ENCODE measurements around the gene NT5DC2. TPM values are rescaled to one million over a fixed set of nuclear protein-coding genes. Genes with fewer than 3 reads are reported as not detected.

NT5DC2 gene
- total RNA-seq (2022) (212 and 214 TPM in 2 replicates), Bru-seq, nascent RNA (percentile 62 among the genes with signal in this experiment), BruChase-seq, experiment 1, labeled RNA remaining after a 2-hour chase (percentile 74 among the genes with signal in this experiment), BruChase-seq, experiment 2, labeled RNA remaining after a 6-hour chase (percentile 85 among the genes with signal in this experiment)
- long read RNA-seq, transcript NT5DC2-201 (14 exons, 2,047 nt): minor isoform, 10 of 419 reads
- long read RNA-seq, transcript NT5DC2-202 (14 exons, 1,795 nt): major isoform, 255 of 419 reads
- long read RNA-seq, partial matches to known transcripts: 88 of 419 reads
- long read RNA-seq, other reads (novel, unspliced or antisense): 61 of 419 reads

GRCh38 chr3:52533623-52534280 lies at the start of gene NT5DC2:
Gene NT5DC2 (minus strand): TSS chr3:52533857. CDS start chr3:52533737, 120 bp downstream.
- H3K4me1 Mint-ChIP-seq (ENCODE audit: low read depth, unreplicated experiment): peaks cover 25% of the 10 kb centered on the region
- H3K27ac Mint-ChIP-seq (ENCODE audit: unreplicated experiment): peak within 1 kb of the TSS; percentile 77
- Histone ChIP-seq H3K27me3 (replicated peaks; ENCODE audit: control insufficient read depth, insufficient read depth, low read length) (no peaks in the 10 kb centered on the region), H3K4me3 (ENCODE audit: low read depth, low read length) (peak within 1 kb of the TSS; percentile 95), H3K4me1 (peaks cover 28% of the 10 kb centered on the region; the same call in 1 of the 2 replicates), H3K36me3 (ENCODE audit: control insufficient read depth, insufficient read depth, low read length) (peaks cover 1% of the 10 kb centered on the region), H3K9me3 (no peaks in the 10 kb centered on the region)
- peak within 1 kb of the TSS; percentile 89 for H3K4me3 Mint-ChIP-seq (ENCODE audit: unreplicated experiment)
- intact Hi-C loops (cut with micrococcal nuclease; ENCODE audit: unreplicated experiment): loop anchor here (10.0 kb wide), 3 partner anchors 79 to 511 kb away; partner anchors contain the start of genes GNL3, NISCH, PBRM1 and SFMBT1
- TF ChIP-seq CTCF (IDR thresholded peaks at IDR 0.05; ENCODE audit: insufficient read depth in 1 of 2, low read depth in 1 of 2, low read length in 1 of 2, severe bottlenecking in 1 of 2, unreplicated experiment in 1 of 2): peak in 1 of 2 experiments; percentile 10
- no TSS peak for BruUV-seq (replicated peaks)
- CTCF ChIA-PET: no interaction called here
- POLR2A ChIA-PET: no interaction called here
- DNase-seq: peak; percentile 65 to 88
- no peaks in the 10 kb centered on the region for H3K9me3 Mint-ChIP-seq (ENCODE audit: unreplicated experiment)
- H3K27me3 Mint-ChIP-seq (ENCODE audit: insufficient read depth, unreplicated experiment): no peaks in the 10 kb centered on the region
- H3K36me3 Mint-ChIP-seq (ENCODE audit: insufficient read depth, unreplicated experiment): peaks cover 55% of the 10 kb centered on the region

- no peak for TF ChIP-seq CTCF (IDR thresholded peaks at IDR 0.05; ENCODE audit: insufficient read depth in 1 of 2, low read depth in 1 of 2, low read length in 1 of 2, severe bottlenecking in 1 of 2, unreplicated experiment in 1 of 2)
- POLR2A ChIA-PET: no interaction called here
Measured at GRCh38 chr3:52574056-52574965, 40.7 kb upstream of the NT5DC2 start.

GRCh38 chr3:52572221-52572620 lies 38.6 kb upstream of the NT5DC2 start:
- H3K9me3 Mint-ChIP-seq (ENCODE audit: unreplicated experiment): no peaks in the 10 kb centered on the region
- H3K36me3 ChIP-seq (ENCODE audit: control insufficient read depth, insufficient read depth, low read length): no peaks in the 10 kb centered on the region
- H3K4me1 Mint-ChIP-seq (ENCODE audit: low read depth, unreplicated experiment): no peaks in the 10 kb centered on the region
- no peak overlapping the region for H3K27ac Mint-ChIP-seq (ENCODE audit: unreplicated experiment)
- BruUV-seq (replicated peaks): no TSS peak
- H3K9me3 ChIP-seq: no peaks in the 10 kb centered on the region
- H3K36me3 Mint-ChIP-seq (ENCODE audit: insufficient read depth, unreplicated experiment): peaks cover 50% of the 10 kb centered on the region
- TF ChIP-seq CTCF (IDR thresholded peaks at IDR 0.05; ENCODE audit: insufficient read depth in 1 of 2, low read depth in 1 of 2, low read length in 1 of 2, severe bottlenecking in 1 of 2, unreplicated experiment in 1 of 2): no peak
- ChIA-PET POLR2A (no interaction called here), CTCF (no interaction called here)
- no peak overlapping the region for H3K4me3 ChIP-seq (ENCODE audit: low read depth, low read length)
- H3K4me1 ChIP-seq: no peaks in the 10 kb centered on the region
- no peaks in the 10 kb centered on the region for H3K27me3 Mint-ChIP-seq (ENCODE audit: insufficient read depth, unreplicated experiment)
- no peaks in the 10 kb centered on the region for H3K27me3 ChIP-seq (replicated peaks; ENCODE audit: control insufficient read depth, insufficient read depth, low read length)
- H3K4me3 Mint-ChIP-seq (ENCODE audit: unreplicated experiment): no peak overlapping the region
- intact Hi-C loops (cut with micrococcal nuclease; ENCODE audit: unreplicated experiment): no loop called here
- DNase-seq: no peak

More at GRCh38 chr3:52574056-52574965, 40.7 kb upstream of the NT5DC2 start:
- intact Hi-C loops (cut with micrococcal nuclease; ENCODE audit: unreplicated experiment): no loop called here
- no peaks in the 10 kb centered on the region for H3K27me3 Mint-ChIP-seq (ENCODE audit: insufficient read depth, unreplicated experiment)
- Histone ChIP-seq H3K4me1 (no peaks in the 10 kb centered on the region), H3K27me3 (replicated peaks; ENCODE audit: control insufficient read depth, insufficient read depth, low read length) (no peaks in the 10 kb centered on the region), H3K4me3 (ENCODE audit: low read depth, low read length) (no peak overlapping the region), H3K36me3 (ENCODE audit: control insufficient read depth, insufficient read depth, low read length) (no peaks in the 10 kb centered on the region), H3K9me3 (no peaks in the 10 kb centered on the region)
- no peaks in the 10 kb centered on the region for H3K9me3 Mint-ChIP-seq (ENCODE audit: unreplicated experiment)
- H3K4me3 Mint-ChIP-seq (ENCODE audit: unreplicated experiment): no peak overlapping the region
- CTCF ChIA-PET: no interaction called here
- no peaks in the 10 kb centered on the region for H3K4me1 Mint-ChIP-seq (ENCODE audit: low read depth, unreplicated experiment)
- peaks cover 62% of the 10 kb centered on the region for H3K36me3 Mint-ChIP-seq (ENCODE audit: insufficient read depth, unreplicated experiment)
- no peak for DNase-seq
- H3K27ac Mint-ChIP-seq (ENCODE audit: unreplicated experiment): no peak overlapping the region
- BruUV-seq (replicated peaks): no TSS peak

Data from Caco-2 (cell line).